ENCODE measurements around the gene ARID3A.

Gene ARID3A

GRCh38 chr19:963486-963951 lies 37.7 kb downstream of the ARID3A start:
- DNase-seq = no peak

- no peak for DNase-seq
Measured at GRCh38 chr19:964116-964520, 38.3 kb downstream of the ARID3A start.

GRCh38 chr19:964761-965694 lies 39.2 kb downstream of the ARID3A start:
- DNase-seq = no peak

GRCh38 chr19:966485-967088 lies 40.8 kb downstream of the ARID3A start:
- DNase-seq = no peak

GRCh38 chr19:970695-971094 lies 44.9 kb downstream of the ARID3A start:
- no peak for DNase-seq

GRCh38 chr19:971795-972194 lies 46.0 kb downstream of the ARID3A start:
- DNase-seq = no peak

GRCh38 chr19:972281-972680 lies 46.4 kb downstream of the ARID3A start:
- no peak for DNase-seq

- no peak for DNase-seq
Measured at GRCh38 chr19:973726-974563, 48.1 kb downstream of the ARID3A start.

GRCh38 chr19:974564-975257 lies 48.9 kb downstream of the ARID3A start:
- no peak for DNase-seq

GRCh38 chr19:976476-976875 lies 50.6 kb downstream of the ARID3A start:
- DNase-seq = no peak

- DNase-seq = no peak
Measured at GRCh38 chr19:977058-977464, 51.2 kb downstream of the ARID3A start.

GRCh38 chr19:979318-979741 lies 53.5 kb downstream of the ARID3A start:
- no peak for DNase-seq

- no peak for DNase-seq
Measured at GRCh38 chr19:980133-980998, 54.5 kb downstream of the ARID3A start.

- DNase-seq = peak; percentile 61
Measured at GRCh38 chr19:982567-983170, 56.8 kb downstream of the ARID3A start.

- DNase-seq = peak; percentile 78
Measured at GRCh38 chr19:984165-984967, 58.5 kb downstream of the ARID3A start, which contains the start of gene WDR18. Gene WDR18 (plus strand): TSS chr19:984345. CDS start chr19:984354, 9 bp downstream.

- DNase-seq = no peak
Measured at GRCh38 chr19:986083-986482, 60.2 kb downstream of the ARID3A start.

GRCh38 chr19:988081-988480 lies 62.2 kb downstream of the ARID3A start:
- no peak for DNase-seq

GRCh38 chr19:988510-988909 lies 62.7 kb downstream of the ARID3A start:
- DNase-seq = no peak

- DNase-seq = no peak
Measured at GRCh38 chr19:989381-990081, 63.7 kb downstream of the ARID3A start.
